ENCODE results near the gene RBL2.

GRCh38 chr16:53480394-53480793, 46.1 kb downstream of the RBL2 start:
- TF ChIP-seq, protein P1, sequence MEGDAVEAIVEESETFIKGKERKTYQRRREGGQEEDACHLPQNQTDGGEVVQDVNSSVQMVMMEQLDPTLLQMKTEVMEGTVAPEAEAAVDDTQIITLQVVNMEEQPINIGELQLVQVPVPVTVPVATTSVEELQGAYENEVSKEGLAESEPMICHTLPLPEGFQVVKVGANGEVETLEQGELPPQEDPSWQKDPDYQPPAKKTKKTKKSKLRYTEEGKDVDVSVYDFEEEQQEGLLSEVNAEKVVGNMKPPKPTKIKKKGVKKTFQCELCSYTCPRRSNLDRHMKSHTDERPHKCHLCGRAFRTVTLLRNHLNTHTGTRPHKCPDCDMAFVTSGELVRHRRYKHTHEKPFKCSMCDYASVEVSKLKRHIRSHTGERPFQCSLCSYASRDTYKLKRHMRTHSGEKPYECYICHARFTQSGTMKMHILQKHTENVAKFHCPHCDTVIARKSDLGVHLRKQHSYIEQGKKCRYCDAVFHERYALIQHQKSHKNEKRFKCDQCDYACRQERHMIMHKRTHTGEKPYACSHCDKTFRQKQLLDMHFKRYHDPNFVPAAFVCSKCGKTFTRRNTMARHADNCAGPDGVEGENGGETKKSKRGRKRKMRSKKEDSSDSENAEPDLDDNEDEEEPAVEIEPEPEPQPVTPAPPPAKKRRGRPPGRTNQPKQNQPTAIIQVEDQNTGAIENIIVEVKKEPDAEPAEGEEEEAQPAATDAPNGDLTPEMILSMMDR (conservative IDR thresholded peaks at IDR 0.05; ENCODE audit: low read depth, low read length) = no peak
- no peak for TF ChIP-seq EZH2 (IDR thresholded peaks at IDR 0.05; ENCODE audit: borderline replicate concordance, low read depth, low read length, poor library complexity, severe bottlenecking)

Data from A673 (cell line).